HL-60 (cell line): ENCODE data around the gene CXXC1.

Experiments
- REST ChIP-seq: IDR thresholded peaks from 2 replicates; pipeline ENCODE4 v1.6.1; 2012; ENCODE audit warnings: low read depth; ENCODE audit not compliant: insufficient replicate concordance
- TF ChIP-seq, protein P1 (sequence below): IDR thresholded peaks from one replicate; pipeline ENCODE4 v1.5.1; 2011; ENCODE audit warnings: low read length, control low read depth, inconsistent platforms; ENCODE audit not compliant: insufficient read depth

- TF ChIP-seq REST, result no peak
- TF ChIP-seq, protein P1, sequence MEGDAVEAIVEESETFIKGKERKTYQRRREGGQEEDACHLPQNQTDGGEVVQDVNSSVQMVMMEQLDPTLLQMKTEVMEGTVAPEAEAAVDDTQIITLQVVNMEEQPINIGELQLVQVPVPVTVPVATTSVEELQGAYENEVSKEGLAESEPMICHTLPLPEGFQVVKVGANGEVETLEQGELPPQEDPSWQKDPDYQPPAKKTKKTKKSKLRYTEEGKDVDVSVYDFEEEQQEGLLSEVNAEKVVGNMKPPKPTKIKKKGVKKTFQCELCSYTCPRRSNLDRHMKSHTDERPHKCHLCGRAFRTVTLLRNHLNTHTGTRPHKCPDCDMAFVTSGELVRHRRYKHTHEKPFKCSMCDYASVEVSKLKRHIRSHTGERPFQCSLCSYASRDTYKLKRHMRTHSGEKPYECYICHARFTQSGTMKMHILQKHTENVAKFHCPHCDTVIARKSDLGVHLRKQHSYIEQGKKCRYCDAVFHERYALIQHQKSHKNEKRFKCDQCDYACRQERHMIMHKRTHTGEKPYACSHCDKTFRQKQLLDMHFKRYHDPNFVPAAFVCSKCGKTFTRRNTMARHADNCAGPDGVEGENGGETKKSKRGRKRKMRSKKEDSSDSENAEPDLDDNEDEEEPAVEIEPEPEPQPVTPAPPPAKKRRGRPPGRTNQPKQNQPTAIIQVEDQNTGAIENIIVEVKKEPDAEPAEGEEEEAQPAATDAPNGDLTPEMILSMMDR, result no peak
Measured at GRCh38 chr18:50320719-50321118, 33.2 kb upstream of the CXXC1 start.
